NCI-H2196 treated with DMSO at 0.1 percent for 48 hours (cell line): ENCODE data around the gene RASGRF2.
"Not testable (repeated sequence)": the region's sequence is repeated elsewhere in the genome, so short reads cannot be mapped to it uniquely, and the experiment has no call there.

ENCODE experiments used
- DNase-seq: peaks from one replicate; lab custom pipeline; 2025; ENCODE audit not compliant: unreplicated experiment; lab: John Stamatoyannopoulos, UW

RASGRF2 gene

DNA sequence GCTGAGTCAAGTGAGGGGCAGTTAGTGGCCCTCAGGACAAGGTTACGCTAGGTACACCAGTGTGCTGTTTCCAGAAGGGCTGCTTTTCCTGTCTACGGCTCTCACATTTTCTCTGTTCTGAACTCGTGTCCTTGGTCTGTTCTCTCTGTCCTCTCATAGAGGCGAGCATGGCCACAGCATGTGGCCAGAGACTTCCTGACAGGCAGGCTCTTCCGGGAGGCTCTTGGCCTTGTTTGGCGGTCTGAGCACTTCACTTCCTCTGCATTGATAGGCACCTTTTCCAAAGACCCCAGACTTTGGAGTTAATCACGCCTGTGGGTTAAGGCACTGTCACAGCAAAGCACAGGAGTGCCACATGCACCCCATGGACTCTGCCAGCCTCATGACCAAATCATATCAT is 274.1 kb downstream of the RASGRF2 start:
- DNase-seq = no peak

DNA sequence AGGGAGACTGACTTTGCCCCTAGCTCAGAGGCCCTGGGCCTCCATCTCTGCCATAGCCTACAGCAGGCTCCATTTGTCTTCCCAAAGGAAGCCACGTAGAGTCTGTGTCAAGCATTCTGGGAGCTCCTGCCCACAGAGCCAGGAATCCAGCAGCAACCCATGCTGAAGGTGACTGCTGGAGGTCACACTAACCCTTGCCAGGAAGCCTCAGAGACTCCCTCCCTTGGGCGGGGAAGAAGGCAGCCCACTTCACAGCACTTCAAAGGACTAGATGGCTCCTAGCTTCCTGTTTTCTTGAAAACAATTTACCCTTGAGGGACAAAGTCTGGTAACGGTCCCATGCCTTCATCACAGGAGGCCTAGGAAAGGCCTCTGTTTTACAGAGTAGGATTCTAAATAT is 274.6 kb downstream of the RASGRF2 start:
- no peak for DNase-seq

DNA sequence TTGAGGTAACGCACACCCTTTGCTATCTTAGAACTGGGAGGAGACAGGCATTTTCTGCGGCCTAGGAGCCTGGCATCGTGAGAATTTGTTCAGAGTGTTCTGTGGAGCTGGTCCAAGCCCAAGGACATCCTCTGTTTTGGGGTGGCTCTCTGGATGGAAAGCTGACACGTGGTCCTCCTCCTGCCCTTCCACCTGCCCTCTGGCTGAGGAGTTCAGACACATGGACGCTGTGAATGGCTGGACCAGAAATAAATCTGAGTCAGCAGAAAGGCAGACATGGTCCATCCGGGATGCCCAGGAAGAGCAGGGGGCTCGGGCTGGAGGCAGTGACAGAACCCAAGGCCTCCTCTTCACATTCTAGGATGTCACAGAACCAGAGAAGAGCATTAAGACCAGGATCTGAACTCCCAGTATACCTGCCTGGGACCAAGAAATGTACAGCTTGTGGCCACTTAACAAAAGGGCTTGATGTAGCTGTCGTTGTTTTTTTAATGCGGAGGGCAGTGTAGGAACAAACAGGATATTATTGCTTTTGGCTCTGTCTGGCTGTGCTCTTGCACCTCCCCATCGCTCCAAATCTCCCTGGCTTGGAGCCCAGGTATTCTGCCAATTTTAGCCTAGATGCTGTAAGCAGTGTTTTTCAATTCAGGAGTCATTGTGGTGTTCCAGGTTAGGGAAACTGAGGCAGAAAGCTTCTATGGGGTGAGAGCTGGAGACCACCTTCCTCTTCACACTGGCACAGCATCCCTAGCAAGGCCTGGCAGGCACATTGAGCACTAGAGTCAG is 275.3 kb downstream of the RASGRF2 start:
- DNase-seq = no peak

DNA sequence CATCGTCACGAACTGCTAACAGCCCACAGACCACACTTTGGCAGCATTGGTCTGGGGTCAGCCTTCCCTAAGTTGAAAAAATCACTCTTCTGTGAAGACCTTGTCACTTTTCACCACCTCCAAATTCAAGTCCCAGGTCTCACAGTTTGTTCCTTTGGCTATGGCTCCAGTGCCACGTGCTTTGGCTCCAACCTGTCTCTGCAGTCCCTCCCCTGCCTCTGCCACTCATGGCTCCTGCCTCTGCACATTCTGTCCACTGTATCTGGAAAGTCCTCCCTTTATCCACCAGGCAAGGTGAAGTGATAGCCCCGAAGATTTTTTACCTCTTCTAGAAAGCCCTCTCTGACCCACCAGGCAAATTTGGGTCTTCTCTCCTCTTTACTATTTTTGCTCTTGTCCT is 278.3 kb downstream of the RASGRF2 start:
- DNase-seq = no peak

DNA sequence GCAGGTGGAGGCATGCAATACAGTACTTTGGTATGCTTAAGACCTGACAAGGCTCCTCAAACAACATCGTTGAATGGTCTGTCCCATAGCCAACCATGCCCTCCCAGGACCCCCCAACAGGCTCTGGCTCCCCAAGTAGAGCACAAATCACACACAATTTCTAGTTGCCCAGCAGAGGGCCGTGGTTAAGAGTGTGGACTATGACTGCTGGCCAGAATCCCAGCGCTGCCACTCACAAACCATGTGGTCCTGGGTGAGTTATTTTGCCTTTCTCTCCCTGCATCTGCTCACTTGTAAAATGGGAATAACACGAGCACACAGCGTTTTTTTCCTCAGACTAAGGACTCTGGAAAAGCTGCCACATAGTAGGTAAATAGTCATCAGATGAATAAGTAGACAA is 279.4 kb downstream of the RASGRF2 start:
- no peak for DNase-seq

DNA sequence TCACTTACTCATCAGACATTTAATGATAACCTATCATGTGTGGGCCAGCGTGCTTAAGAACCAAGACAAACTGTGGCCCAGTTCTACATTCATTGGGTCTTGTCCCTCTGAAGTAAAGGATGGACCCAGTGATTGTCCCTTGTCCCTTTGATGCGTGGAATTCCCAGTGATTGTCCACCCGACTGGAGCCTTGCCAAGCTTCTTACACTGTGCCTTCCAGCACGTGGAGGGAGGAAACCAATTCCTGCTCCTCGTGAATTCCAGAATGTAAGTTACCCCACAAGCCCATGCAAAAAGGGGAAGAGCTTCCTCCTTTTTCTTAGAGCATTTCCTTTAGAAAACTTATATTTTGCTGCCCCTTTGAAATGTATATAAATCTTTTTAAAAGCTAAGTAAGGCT is 280.8 kb downstream of the RASGRF2 start:
- no peak for DNase-seq

DNA sequence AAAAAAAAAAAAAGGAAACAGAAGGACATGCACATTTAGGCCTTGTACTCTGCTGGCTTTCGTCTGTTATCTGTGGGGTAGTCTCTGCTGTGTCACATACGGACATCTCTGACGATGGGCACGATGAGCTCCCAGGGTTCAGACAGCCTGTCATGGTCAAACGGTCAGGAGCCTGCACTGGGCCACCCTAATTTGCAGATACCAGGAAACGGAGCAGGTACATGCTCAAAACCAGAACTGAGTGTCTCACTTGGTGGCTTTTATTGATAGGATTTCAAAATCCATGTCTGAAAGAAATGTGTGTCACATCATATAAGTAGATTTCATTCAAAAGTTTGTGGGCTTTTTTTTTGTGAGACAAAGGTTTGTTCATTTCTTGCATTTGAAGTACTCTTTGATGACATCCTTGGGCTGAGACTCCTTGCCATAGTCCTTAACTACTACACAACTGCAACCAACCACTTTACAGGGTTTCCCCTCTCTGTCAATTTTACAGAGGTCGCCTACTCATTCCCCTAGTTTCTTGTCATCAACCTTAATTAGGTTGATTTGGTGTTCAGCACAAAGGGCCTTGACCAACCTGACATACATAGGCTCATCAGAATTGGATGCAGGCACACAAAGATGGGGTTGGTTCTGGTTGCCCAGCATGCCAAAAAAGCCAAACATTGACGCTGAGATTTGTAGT is 281.9 kb downstream of the RASGRF2 start:
- DNase-seq = no peak

DNA sequence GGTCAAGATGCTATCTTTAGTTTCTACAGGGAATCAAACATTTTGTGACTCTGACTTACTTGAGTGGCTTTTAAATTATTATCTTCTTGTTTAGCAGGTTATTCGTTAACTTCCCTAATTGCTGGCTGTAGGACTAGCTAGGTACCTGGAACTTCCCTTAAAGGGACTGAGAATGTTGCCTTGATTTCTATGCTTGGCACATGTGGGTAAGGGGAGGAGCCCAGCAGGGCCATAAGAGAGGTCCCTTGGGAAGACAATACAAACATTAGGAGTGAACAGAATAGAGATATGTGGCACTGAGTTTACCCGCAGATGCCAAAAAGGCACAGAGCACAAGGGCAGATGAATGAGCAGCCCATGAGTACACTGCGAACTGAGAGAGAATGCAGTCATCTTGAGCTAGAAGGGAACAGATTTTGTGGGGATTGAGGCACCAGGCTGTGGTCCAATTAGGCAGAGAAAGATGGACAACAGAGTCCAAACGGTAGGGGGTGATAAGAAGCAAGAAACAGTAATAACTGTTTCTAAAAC is 282.8 kb downstream of the RASGRF2 start:
- no peak for DNase-seq

DNA sequence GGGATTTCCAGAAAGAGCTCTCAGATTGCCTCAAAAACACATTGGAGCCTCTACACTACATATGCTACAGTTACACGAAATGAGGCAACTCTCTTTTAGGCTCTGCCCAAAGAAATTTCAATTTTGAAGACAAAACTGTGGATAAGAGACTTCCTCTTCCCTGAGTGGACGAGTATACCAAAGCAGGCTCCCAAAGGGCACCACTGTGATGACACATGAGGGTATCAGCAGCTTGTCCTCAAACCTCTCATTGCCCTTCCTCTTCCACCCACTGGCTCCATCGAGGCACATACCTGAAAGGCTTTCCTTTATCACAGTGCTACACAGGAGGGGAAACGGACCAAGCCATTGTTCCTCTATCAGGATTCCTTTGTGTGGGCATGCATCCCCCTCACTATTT is 284.3 kb downstream of the RASGRF2 start:
- DNase-seq = no peak

DNA sequence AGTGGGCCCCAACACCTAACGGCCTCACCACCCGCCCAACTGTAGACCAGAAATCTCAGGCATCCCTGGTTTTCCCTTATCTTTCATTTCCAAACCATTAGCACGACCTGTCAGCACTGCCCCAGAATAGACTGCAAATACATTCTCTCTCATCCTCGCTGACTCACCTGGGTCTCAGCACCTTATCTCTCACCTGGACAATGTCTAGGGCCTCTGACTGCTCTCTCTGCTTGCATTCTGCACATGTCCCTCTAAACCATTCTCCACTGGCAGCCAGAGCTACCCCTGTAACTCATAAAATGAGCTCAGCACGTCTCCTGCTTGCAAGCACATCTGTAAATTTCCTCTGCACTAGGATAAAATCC is 285.7 kb downstream of the RASGRF2 start:
- DNase-seq = no peak

DNA sequence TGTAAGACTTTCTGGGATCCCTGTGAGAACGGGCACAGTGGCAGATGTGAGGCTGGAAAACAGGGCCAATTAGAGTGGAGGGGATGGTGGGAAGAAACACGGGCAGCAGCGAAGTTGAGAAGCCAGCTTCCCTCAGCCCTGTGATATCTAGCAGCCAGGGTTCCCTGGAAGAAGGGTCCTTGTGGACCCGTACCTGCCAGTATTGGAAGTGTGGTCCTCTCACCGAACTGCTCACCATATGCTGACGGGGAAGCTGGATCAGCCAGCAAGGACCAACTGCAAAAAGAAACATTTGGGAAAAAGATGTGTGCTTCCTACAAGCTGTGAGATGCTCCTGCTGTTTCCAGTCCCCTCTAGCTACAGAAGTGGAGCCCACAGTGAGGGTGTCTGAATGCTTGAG is 286.5 kb downstream of the RASGRF2 start:
- no peak for DNase-seq

DNA sequence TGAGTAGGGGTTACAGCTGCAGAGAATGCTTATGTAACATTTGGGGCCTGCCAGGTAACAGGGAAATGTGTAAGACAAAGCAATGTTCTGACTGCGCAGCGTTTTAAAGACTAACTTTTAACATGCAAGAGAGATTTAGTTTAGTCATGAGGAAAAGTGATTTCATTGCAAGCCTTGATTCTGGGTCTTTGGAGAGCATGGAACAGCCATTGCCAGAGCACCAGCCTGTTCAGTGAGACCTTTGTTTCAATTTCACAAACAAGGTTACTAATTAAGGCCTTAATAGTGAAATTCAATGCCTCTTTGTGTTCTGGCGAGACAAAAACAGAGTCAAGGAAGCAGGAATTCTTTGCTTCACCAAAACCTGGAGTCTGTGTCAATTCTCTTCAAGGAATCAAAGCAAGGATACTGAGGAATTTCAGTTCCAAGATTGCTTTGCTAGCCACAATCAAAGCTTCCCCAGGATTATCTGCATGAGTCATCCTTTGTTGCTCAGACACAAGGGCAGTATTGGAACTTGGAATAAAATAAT is 287.3 kb downstream of the RASGRF2 start:
- DNase-seq = no peak

DNA sequence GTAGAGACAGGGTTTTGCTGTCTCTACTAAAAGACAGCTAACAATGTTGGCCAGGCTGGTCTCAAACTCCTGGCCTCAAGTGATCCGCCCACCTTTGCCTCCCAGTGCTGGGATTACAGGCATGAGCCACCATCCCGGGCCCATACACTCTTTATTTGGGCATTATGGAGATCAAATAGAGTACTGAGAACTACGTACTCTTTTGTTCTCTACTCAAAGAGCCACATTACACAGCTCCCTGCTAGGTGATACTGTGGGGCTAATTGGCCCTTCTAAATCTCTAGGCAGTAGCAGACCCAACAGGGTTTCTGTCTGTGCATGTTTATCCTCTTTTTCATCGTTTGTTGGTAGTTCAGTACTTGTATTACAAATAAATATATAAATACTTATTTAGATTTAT is 289.1 kb downstream of the RASGRF2 start:
- DNase-seq = no peak

DNA sequence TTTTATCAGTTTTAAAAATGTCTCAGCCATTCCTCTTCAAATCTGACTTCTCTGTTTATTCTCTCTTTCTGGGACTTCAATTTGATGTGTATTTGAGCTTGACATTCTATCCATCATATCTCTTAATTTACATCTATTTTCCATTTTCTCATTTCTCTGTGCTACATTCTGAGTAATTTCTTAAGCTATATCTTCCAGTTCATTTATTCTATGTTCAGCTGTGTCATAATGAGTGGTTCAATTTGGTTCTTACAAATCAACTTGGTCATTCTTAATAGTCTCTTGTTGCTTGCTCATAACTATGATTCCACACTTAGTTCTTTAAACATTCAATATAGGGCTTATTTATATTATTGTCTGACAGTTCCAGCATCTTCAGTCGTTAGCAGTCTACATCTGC is 289.8 kb downstream of the RASGRF2 start:
- DNase-seq = no peak

DNA sequence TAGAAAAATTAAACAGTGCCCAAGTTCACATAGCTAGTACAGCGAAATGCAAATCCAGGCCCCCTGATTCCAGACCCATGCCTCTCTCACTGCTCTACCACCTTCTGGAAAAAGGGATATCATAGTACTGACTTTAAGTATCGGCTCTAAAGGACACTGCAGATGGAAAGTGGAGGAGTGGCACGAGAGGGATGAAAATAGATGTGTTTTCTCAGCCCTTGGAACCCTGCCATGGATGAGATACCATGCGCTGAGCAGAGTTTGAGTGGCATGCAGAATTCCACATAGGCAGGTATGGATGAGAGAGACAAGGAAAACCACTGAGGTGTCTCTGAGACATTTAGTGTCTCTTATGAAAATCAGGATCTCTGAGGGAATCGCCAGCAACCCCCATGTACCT is 291.8 kb downstream of the RASGRF2 start:
- DNase-seq = no peak

DNA sequence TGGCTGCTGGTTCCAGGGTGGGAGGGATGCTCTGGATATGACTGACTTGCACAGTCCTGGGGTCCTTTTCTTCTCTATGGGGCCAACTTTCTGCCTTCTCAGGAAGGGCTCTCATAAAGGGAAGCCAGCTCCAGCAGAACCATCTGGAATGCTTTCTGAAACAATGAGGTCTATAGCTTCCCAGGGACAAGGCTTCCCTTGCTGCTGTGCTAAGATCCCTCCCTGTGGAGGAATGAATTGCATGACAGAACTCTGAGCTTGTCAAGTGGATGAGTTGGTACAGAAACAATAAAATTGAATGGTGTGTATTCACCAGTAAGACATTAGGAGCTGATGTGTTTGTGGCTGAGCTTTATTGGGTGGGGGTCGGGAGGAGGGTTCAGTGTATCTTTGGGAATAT is 292.7 kb downstream of the RASGRF2 start:
- no peak for DNase-seq

DNA sequence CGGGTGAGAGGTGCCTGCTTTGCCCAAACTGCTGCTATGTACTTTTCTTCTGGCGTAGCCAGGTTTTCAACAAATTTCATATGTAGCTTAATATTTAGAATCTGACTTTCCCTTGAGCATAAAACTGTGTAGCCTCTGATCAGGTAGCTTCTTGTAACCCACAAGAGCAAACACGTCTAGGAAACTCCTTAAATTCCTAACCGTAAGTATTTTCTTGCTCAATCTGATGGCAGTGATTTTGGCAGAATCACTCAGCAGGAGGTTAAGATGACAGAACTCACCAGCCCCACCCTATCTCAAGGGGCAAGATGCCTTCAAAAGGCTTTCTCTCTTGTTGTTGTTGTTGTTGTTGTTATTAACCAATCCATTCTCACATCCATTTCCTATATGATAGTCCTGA is 293.7 kb downstream of the RASGRF2 start:
- DNase-seq = no peak

DNA sequence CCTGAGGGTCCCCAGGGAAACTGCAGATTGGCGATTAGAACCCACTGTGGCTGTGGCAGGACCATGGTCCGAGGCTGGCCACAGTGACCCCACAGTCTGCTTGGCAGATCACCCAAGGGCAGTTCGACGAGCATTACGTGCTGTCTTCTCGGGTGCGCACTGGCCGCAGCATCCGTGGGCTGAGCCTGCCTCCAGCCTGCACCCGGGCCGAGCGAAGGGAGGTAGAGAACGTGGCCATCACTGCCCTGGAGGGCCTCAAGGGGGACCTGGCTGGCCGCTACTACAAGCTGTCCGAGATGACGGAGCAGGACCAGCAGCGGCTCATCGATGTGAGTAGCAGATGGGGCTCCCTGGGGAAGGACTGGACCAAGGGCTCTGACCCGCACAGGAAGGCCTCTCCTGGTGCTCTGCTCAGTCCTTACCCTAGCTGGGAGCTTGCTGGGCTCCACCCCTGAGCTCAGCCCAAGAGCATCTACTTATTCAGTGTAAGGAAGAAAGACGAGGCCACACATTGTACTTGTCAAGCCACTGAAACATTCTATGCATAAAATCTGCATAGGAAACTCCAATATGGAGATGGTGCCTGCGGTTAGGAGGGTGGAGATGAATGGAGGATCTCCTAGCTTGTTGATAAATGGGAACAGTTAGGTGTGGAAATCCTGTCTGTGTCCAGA is 294.9 kb downstream of the RASGRF2 start:
- no peak for DNase-seq

DNA sequence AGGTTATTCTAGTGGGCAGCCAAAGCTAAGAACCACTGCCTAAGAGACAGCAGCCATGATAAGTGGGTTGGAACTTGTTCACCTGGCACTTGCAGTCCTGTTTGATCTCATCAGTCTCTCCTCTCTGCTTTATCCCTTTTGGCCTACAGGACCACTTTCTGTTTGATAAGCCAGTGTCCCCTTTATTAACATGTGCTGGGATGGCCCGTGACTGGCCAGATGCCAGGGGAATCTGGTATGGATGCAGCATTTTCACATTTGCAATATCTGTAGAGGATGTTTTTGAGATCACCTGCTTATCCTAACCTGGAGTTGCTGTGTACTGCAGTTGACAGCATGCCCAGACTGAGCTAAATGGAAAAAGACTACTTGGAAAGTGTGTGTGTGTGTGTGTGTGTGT is 296.6 kb downstream of the RASGRF2 start:
- DNase-seq = no peak

DNA sequence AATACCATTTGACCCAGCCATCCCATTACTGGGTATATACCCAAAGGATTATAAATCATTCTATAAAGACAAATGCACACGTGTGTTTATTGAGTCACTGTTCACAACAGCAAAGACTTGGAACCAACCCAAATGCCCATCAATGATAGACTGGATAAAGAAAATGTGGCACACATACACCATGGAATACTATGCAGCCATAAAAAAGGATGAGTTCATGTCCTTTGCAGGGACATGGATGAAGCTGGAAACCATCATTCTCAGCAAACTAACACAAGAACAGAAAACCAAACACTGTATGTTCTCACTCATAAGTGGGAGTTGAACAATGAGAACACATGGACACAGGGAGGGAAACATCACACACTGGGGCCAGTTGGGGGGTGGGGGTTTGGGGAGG is 302.6 kb downstream of the RASGRF2 start:
- DNase-seq = not testable (repeated sequence)

DNA sequence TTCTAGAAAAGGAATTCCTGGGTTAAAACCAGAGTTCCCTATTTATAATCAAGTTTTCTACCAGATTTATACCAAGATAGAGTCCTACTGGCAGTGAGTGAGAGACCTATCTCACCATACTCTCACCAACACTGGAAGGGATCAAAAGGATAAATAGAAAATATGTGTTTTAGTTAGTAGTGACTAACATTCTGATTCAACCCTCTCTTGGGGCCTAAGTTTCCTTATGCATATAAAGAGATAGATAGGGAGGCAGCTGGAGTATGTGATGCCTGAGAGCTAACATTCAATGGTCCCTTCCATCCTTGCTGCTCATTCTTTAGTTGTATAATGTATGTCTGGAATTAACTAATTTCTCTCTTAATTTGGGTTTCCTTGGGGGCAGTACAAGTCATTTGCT is 304.9 kb downstream of the RASGRF2 start:
- DNase-seq = no peak
